ENCODE results near the gene RREB1.

Gene RREB1

DNA sequence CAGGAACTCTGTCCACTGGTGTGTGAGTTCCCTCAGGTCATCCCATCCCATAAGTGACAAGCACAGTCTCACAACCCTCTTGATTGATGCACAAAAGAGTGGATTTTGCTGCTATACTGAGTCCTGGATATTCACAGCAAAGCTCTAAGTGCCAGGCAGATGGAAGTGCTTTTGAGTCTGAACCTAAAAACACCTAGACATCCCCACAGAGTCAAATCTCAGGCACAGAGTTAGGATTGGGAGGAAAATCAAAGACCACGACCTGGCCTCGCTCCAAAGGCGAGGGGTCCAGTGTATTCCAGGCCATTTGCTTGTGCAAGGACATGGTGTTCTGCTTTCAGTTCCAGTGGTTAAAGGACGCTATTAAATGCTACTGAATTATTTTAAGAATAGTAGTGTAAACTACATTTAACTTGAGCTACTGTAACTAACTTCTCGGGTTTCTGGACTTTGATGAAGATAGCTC is 56.8 kb downstream of the RREB1 start:
- no peak for DNase-seq (ENCODE audit: low spot score)

DNA sequence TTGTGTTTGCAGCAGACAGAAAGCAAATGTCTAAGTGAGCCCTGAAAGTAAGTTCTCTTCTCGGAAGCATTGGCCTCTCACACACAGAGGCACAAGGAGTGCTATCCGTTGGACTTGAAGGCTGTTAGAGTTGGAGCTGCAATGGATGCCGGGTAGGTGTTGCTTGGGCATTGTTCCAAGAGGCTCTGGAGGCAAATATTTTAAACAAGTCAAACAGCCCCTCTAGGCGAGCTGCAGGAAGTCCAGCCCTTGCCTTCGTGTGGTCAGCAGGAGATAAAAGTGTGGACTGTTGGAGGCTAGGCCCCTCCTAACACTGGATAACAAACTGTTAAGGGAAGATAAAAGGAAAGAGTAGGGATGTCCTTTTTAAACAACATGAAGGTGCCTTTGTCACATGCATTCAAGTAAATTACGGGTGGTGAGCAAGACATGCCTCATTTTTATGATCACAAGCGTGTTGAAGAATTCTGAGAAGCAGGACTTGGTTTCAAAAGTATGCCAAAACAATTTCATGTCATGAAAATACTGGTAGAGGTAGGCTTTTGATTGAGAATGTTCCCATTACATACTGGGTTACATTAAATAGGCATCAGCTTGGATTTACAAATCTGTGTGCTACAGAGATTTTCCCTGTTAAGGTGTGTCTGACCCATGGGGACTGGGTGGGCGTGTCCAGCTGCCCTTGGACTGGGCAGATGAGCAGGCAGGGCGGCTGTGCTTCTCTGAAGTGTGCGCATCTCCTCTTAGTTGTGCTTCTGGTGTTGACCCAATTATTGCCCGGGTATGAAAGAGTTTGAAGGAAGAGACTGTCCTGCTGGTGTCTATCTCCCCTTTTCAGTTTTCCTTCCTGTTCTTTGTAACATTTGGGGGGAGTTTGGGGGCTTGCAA is 57.5 kb downstream of the RREB1 start:
- DNase-seq (ENCODE audit: low spot score) = no peak

DNA sequence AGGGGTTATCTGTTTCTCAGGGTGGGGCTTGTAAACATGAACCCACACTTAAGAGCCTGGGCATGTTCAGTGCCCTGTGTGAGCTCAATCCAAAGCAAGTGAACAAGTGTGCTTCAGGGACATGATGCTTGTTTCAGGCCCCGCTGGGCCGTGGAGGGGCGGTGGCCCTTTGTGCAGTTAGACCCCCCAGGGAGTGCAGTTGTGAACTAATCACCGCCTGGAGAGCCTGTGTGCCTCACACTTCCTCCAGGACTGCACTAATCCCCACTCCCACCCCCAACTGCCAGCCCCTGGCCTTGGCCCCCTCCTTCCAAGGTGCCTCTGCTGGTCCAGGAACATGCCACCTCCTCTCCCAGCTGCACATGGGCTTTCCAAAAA is 58.1 kb downstream of the RREB1 start:
- DNase-seq (ENCODE audit: low spot score) = no peak

DNA sequence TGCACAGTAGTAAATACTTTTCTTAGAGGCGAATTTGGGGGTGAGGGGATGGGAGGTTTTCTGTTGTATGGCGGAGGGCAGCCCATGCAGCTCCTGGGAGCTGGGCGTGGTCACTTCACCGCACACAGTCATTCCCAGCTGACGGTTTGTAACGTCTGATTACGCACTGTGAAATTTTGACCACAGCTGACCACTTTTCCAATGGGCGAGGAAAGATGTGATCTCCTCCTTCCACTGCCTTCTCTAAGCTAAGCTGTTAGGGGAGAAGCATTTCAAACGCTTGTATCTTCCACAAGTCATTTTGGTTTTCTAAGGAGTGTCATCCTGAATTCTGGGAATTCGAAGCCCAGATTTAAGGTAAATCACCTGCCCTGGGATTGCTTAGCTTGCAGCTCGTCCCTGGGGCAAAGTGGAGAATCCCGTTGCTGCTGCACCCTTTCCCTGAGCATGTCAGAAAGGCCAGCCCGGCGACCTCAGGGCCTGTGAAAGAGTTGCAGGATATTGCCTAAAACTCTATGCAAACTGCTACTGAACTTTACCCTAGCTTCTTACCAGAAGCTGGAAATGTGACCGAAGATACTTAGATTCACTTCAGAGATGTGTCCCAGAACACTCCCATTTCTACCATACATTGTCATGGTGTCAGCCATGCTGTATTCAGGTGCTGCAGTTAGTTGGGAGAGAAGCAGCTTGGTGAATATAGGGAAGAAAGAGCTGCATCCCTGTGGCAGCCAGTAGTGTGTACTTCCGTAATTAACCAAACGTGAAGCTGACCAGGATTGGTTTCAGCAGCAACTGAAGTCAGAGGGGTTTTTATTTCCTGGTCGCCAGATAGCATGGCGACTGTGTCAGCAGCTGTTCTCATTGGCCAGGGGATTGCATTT is 58.9 kb downstream of the RREB1 start:
- DNase-seq (ENCODE audit: low spot score) = peak; percentile 71

DNA sequence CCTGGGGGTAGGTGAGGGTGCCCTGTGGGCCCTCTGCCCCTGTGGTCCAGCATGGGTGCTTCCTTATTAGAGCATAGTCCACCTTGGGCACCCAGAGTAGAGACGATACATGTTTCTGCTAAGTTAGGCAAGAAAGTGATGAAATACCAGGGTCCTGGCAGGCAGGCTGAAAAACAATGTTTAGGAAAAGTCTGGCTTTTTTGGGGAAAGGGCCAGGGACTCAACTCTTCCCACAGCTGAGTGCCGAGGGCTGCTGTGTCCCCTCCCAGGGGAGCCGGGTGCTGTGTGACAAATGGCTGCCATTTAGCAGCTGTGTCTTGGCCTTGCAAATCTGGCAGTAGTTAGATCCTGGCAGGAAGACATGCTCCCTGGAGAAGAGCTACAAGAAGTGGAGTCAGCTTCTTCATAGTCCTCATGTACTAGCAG is 61.5 kb downstream of the RREB1 start:
- DNase-seq (ENCODE audit: low spot score) = peak; percentile 27

DNA sequence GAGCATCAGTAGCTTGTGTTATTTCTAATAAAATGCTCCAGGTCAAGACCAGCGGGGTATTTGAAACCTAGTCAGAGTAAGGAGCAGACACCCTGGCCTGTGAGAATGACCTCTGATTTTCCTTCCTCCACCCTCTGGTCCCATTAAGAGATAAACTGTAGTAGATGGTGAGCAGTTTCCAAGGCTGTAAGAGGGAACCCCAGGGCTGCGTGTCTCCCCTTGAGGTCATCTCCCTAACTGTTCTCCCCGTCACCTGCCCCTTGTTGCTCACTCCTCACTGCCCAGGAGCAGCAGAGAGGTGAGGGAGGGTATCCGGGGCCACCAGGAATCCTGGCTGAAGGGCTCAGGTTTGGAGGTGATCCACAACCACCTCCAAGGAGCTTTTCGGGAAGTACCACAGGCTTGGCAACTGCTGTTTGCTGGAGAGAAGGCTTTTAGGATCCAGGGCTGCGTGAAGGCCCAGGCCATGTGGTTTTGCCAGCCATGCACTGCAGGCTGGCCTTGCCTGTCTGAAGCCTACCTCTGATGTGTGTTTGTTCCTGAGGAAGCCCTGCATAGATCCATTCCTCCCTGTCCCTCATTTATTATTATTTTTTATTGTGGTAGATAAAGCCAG is 62.5 kb downstream of the RREB1 start:
- no peak for DNase-seq (ENCODE audit: low spot score)

DNA sequence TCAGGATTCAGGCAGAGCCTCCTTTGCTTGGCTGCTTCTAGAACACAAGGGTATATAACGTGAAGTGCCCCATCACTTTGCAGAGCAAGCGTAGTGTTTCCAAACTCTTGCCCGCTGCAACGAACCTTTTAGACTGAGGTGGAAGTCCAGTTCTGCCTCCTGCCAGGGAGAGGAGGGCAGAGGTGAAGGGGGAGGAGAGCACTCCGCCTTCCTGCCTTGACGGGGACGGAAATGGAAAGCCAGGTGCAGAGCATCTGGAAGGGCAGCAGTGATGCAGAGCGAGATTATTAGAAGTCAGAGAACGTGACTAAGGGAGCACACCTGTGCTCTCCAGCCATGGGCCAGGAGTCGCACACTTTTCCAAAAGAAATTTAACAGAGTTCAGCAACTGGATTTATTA is 63.4 kb downstream of the RREB1 start:
- DNase-seq (ENCODE audit: low spot score) = no peak

DNA sequence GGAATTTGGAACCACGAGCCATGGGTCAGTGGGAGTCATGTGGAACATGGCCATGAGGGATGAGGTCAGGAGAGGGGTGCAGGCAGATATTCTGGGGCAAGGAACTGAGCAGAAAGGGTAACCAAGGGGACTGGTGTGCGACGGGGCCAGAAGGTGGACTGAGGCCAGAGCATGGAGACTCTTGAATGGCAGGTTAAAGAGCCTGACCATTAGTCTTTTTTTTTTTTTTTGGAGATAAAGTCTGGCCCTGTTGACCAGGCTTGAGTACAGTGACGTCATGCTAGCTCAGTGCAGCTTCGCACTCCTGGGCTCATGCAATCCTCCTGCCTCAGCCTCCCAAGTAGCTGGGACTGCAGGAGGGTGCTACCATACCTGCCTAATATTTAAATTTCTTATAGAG is 64.0 kb downstream of the RREB1 start:
- DNase-seq (ENCODE audit: low spot score) = no peak

DNA sequence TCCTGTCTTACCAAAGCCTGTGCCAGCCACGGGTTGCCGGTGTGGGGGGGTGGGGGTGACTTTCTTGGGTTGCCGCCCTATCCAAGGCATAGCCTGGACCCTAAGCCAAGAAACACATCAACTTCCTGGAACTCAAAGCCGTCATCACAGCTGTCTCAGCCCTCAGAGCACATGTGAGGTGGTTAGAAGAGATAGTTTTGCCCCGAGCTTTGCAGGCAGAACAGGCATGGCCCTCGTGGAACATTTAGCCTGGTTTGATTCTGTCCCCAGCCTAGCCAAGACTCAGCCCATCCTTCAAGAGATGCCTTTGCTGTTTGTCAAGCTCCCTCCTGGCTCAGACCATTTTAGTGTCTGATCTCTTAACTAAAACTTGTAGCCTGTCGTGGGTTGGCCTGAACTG is 64.9 kb downstream of the RREB1 start:
- peak; percentile 81 for DNase-seq (ENCODE audit: low spot score)

DNA sequence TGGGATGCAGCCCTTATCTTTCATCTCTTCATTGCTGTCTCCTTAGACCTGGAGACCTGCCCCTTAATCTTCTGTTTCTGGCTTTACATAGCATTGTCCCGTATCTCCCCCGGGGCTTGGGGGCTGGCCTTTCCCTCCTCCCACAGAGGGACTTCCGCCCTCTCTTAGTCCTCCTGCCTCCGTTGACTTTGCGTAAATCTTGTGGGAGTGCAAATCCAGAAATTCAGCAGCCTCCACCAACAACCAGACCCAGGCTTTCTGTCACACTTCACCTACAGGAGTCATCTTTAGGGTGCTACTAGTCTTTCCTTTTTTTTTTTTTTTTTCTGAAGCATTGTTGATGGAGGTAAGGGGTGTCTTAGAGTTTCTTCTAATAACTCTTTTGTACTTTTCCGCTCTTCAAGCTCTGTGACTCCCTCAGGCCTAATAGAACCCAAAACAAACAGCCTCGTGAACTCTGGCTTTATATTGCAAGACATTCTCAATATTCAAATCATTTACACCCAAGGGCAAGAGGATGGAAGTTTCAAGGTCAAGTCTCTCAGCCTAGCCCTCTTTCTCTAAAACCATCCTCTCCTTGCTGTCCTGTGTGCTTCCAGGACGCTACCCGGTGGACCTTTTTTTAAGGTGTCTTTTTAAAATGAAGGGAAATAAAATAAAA is 66.2 kb downstream of the RREB1 start:
- no peak for DNase-seq (ENCODE audit: low spot score)

DNA sequence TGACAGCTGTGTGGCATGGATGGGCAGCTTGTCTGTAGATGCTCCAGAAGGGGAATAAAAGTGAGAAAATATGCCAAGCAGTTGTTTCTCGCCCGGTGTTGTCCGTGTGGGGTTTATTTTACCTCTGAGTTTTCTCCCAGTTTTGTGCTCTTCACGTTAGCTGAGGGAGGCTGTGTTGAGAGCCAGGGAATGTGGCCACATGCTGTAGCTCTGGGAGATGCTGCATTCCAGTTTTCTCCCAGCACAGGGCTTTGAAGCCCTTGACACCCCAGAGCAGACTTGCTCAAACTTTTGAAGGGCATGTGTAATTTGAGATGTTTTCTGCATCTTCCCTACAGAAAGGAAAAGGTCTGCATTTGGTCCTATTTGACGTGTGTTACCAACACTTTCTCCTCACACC is 67.7 kb downstream of the RREB1 start:
- peak; percentile 37 for DNase-seq (ENCODE audit: low spot score)

DNA sequence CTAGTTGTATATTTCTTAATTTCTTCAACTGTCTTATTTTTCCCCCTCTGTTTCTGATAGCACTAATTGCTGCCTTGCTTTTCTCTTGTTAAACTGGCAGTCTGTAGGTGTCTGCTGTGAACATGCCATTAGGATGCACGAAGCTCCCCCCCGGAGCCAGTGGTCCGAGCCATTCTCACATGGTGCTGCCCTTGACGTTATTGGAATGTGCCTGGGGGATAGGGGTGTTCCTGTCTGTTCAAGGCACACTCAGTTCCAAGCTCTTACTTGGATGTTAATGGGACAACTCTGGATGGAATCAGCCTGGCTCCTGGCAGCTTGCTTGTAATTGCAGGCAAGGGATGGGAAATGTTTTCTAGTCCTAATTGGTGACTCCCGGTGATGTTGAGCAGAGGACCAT is 68.4 kb downstream of the RREB1 start:
- no peak for DNase-seq (ENCODE audit: low spot score)

DNA sequence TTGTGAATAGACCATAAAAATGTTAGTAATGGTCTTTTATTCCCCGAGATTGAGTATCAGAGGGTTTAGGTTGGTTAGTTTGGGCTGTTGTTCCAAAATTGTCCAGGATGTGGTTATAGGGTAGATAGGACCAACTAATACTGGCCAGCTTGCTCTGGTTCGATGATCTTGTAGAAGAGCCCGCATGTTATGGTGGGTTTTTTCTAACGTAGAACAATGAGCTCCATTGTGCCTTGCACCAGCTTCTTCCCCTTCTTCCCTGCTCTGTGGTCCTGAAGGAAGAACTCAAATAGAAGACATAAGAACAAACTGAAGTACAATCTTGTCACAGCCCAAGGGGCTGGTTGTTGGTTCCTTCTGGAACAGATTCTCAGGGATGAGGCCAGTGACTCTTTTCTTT is 70.5 kb downstream of the RREB1 start:
- no peak for DNase-seq (ENCODE audit: low spot score)

DNA sequence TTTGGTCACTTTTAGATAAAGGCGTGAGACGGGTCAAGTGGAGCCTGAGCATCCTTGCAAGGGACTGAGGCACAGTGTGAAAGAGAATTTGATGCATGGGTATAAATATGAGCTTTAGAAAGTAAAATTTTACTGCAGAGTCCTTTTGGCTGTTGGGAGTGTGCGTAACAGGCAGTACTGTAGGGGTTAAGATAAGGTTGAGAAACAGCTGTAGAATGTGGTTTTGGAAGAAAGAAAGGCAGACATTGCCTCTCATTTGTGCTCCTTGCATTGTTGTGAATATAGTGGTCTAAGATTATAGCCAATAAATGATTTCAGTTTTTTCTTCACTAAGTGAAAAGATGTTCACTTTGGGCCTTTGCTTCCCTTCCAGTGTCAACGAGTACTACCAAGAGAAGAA is 73.0 kb downstream of the RREB1 start:
- no peak for DNase-seq (ENCODE audit: low spot score)

DNA sequence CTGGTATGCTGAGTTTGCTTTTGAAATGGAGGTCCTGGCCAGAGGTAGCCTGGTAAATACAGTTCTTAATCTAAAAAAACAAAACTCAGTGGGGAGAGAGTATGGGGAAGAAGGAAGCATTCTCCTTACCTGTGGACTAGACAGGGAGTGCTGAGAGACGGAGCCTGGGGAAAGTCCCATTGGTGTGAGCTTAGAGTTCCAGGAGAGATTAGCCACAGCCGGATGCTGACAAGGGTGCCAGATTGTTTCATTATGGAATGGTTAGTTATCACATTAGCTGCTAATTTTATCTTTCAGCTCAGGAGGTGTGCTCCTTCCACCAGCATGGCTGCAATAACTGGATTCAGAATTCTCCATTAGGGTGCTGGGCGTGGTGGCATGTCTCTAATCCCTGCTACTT is 75.9 kb downstream of the RREB1 start:
- DNase-seq (ENCODE audit: low spot score) = no peak

DNA sequence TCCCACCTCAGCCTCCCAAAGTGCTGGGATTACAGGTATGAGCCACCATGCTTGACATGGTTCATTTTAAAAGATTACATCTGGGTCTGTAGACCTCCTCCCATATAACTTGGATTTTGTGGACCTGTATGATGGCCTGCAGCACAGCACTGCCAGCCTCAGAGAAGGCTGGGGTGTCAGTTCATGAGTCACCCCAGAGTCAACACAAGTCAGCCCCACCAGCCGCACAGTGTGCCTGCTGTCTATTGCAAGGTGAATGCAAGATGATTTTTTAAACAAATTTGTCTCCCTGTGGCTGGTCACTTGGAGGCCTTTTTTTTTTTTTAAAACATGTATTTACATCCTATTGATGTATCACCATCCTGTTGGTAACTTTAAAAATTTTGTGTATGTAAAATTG is 76.7 kb downstream of the RREB1 start:
- DNase-seq (ENCODE audit: low spot score) = no peak

DNA sequence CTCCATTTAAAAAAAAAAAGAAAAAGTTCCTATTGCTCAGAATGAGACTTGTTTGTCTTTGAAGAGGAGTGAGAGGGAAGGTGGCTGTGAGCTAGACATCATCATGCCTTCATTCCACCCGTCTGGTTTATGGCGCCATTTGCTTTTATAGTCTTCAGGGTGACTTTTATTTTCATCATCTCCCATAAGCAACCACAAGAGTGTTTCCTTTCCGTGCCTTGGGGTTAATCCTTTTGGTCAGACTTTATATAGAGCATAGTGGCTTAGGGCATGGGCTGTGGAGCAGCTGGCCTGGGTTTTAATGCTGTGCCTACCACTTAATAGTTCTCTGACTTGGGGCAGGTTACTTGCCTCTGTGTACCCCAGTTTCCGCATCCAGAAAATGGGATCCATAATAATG is 77.8 kb downstream of the RREB1 start:
- DNase-seq (ENCODE audit: low spot score) = no peak

DNA sequence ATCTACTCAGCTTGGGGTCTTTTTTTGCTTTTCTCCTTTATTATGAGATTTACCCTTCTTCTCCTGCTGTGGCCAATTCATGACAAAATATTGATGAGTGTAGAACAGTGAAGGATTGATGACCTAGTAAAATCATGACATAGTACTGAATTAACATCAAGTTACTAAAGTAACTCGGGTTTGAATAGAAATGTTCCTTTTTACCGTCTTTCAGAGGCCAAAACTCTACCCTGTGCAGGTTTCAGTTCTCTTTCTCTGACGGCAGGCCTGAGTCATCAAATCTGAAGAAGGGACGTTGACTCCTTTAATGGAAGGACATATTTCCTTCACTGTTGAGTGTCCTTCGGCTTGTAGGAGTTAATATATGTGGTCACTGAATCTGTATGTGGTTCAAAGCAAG is 80.7 kb downstream of the RREB1 start:
- DNase-seq (ENCODE audit: low spot score) = no peak

DNA sequence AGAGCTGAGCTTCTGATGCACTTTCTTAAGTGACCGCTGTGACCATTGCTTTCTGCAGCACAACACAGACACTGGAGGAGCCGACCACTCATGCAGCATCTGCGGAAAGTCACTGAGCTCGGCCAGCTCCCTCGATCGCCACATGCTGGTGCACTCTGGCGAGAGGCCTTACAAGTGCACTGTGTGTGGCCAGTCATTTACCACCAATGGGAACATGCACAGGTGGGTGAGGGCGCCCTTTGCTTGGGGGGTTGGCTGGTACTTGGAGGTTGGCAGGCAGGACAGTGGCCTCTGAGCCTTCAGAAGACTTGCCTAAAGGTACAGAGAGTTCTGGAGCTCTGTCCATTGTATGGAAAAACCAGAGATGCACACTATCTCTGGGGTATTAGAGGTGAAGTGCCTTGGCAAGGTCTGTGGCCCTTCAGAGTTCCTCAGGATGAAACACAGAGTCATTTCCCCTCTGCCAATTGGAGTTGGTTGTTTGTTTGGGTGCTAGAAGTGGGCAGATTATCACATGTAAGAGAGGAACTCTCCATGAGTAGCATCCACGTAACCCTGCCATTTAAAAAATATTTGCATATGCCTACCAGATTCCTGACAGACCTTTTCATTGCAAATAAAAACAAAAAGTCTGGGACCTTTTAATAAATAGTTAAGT is 81.5 kb downstream of the RREB1 start:
- no peak for DNase-seq (ENCODE audit: low spot score)

DNA sequence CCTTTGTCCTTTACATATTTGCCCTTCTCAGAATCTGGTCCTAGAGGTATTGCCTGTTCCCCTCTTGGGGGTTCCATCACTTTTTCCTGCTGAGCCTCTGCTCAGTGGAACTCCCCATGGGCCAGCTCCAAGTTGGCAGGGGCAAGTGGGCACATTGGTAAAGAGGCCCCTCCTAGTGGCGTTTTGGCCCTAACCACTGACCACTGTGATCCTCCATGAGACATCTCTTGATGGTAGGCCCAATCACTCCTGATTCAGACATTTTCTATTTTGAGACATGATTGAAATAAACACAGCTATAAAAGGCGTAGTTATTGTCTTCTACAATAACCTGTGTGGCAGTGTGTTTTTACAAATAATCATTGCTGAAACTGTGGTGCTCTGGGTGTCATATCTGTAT is 83.0 kb downstream of the RREB1 start:
- DNase-seq (ENCODE audit: low spot score) = no peak

DNA sequence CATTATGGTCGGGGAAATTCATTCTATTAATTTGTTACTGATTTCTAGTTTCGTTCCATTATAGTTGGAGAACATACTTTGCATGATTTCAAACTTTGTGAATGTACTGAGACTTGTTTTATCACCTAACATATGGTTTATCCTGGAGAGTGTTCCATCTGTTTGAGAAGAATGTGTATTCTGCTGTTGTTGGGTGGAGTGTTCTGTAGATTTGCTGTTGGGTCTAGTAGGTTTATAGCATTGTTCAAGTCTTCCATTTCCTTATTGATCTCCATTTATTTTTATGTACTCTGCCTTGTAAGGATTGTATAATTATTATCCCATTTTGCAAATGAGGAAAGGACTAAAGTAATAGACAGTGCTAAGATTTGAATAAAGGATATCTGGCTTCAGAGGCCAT is 85.4 kb downstream of the RREB1 start:
- DNase-seq (ENCODE audit: low spot score) = no peak

DNA sequence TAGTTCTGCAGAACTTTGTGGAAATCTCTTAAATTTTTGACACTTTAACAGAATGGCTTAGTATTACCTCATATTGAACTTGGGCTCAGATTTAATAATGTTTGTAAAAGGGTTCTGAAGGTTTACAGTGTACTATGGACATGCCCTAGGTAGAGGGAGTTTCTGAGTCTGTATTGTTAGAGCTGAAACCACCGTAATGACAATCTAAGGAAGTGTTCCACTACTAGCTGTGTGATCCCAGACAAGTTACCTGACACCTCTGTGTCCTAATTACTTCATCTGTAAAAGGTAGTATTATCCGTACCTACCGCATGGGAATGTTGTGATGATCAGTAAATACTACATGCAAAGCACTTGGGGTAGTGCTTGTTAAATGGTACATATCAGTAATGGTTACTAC is 86.9 kb downstream of the RREB1 start:
- no peak for DNase-seq (ENCODE audit: low spot score)

Measured in AG20443 (cell line).